DND-41 (cell line): Measurements from ENCODE around the gene INTS6.

Experiments used
- ATAC-seq: fragments of 200-7000 bp; cut with Tn5 transposase; 3 replicates; pipeline ENCODE4 v1.9.1; 2021; ENCODE audit warnings: low read depth; ENCODE audit not compliant: insufficient read depth
- DNase-seq: peaks from one replicate; pipeline ENCODE4 v3.0.0-alpha.2; 2020
- H2AFZ ChIP-seq: 2 replicates; pipeline ENCODE4 v1.6.0; 2012; ENCODE audit warnings: low read depth, low read length
- H3K27ac ChIP-seq: 2 replicates; pipeline ENCODE4 v1.5.1; 2012; ENCODE audit warnings: low read length, inconsistent platforms
- H3K27me3 ChIP-seq: fragments of 200-600 bp; sonication (generic); 2 replicates; pipeline ENCODE4 v1.6.0; 2012; ENCODE audit warnings: low read length, mild to moderate bottlenecking, inconsistent platforms; ENCODE audit not compliant: insufficient read depth, poor library complexity
- H3K36me3 ChIP-seq: 2 replicates; pipeline ENCODE4 v1.5.1; 2012; ENCODE audit warnings: low read length, inconsistent platforms; ENCODE audit not compliant: insufficient read depth
- H3K4me1 ChIP-seq: 2 replicates; pipeline ENCODE4 v1.5.1; 2012; ENCODE audit warnings: mild to moderate bottlenecking, low read length; ENCODE audit not compliant: insufficient read depth
- H3K4me2 ChIP-seq: 2 replicates; pipeline ENCODE4 v1.6.0; 2012; ENCODE audit warnings: mild to moderate bottlenecking, moderate library complexity, low read length, inconsistent platforms; ENCODE audit not compliant: insufficient read depth
- H3K4me3 ChIP-seq, 2 experiments: fragments of 200-600 bp in 1 of 2; shearing (Covaris generic) in 1 of 2; 2 replicates each; pipeline ENCODE4 v1.5.1; 2012 to 2016; ENCODE audit warnings: inconsistent platforms in 2 of 2, low read length in 2 of 2, mild to moderate bottlenecking in 2 of 2, low read depth in 1 of 2, moderate library complexity in 1 of 2
- H3K79me2 ChIP-seq: 2 replicates; pipeline ENCODE4 v1.6.0; 2012; ENCODE audit warnings: low read length, inconsistent platforms; ENCODE audit not compliant: insufficient read depth
- H3K9ac ChIP-seq: 2 replicates; pipeline ENCODE4 v1.6.0; 2012; ENCODE audit warnings: low read depth, mild to moderate bottlenecking, inconsistent platforms, low read length, moderate library complexity
- H3K9me3 ChIP-seq: 2 replicates; pipeline ENCODE4 v1.5.1; 2012; ENCODE audit warnings: low read length, moderate library complexity, mild to moderate bottlenecking, inconsistent platforms; ENCODE audit not compliant: insufficient read depth, severe bottlenecking
- H4K20me1 ChIP-seq: 2 replicates; pipeline ENCODE4 v1.6.0; 2012; ENCODE audit warnings: low read length; ENCODE audit not compliant: insufficient read depth
- CTCF ChIP-seq: IDR thresholded peaks from 2 replicates; pipeline ENCODE4 v1.5.1; 2012; ENCODE audit warnings: borderline replicate concordance, low read length, moderate library complexity, mild to moderate bottlenecking; ENCODE audit not compliant: poor library complexity, severe bottlenecking; ENCODE audit errors: extremely low read depth
- EZH2 ChIP-seq: IDR thresholded peaks from 3 replicates; pipeline ENCODE4 v1.6.1; 2012; ENCODE audit warnings: borderline replicate concordance, low read depth, mild to moderate bottlenecking, moderate library complexity, low read length, inconsistent platforms; ENCODE audit not compliant: severe bottlenecking

INTS6 gene

DNA sequence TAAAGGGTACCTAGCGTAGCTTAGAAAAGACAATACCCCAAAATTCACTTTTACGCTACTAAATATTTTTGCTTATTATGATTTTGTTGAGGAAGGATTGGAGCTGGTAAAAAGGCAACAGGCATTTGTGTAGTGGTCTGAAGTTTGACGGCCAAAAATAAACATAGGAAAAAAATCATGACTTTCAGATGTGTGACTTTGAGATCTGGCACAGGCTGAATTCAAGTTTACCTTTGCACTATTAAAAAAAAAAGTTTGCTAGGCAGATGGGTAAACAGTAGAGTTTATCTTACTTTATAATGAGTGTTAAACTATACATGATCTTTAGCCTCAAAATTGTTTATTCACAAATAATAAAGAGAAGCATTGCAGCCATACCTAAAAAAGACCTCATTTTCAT, 24.3 kb upstream of the INTS6 start:
- no peak overlapping the region for H3K4me2 ChIP-seq
- H4K20me1 ChIP-seq, result no peaks in the 10 kb centered on the region
- no peak overlapping the region for H3K9ac ChIP-seq
- H2AFZ ChIP-seq, result no peak overlapping the region
- H3K27ac ChIP-seq, result no peak overlapping the region
- H3K4me1 ChIP-seq, result peaks cover 8% of the 10 kb centered on the region
- no peak for DNase-seq
- no peaks in the 10 kb centered on the region for H3K9me3 ChIP-seq
- H3K79me2 ChIP-seq, result no peaks in the 10 kb centered on the region
- H3K27me3 ChIP-seq, result no peaks in the 10 kb centered on the region
- ATAC-seq, result no peak
- no peak overlapping the region for H3K4me3 ChIP-seq
- no peak for TF ChIP-seq EZH2
- no peak for TF ChIP-seq CTCF
- H3K36me3 ChIP-seq, result no peaks in the 10 kb centered on the region

GRCh38 chr13:51475727-51476501, 23.1 kb upstream of the INTS6 start:
- ATAC-seq, result peak; percentile 68
- H3K9ac ChIP-seq, result no peak overlapping the region
- no peak overlapping the region for H3K27ac ChIP-seq
- DNase-seq, result peak; percentile 16
- H3K4me1 ChIP-seq, result peaks cover 8% of the 10 kb centered on the region
- no peak overlapping the region for H3K4me2 ChIP-seq
- H3K79me2 ChIP-seq, result no peaks in the 10 kb centered on the region
- peak overlapping the region; percentile 39; the same call in 1 of the 2 replicates for H2AFZ ChIP-seq
- no peaks in the 10 kb centered on the region for H3K27me3 ChIP-seq
- H3K4me3 ChIP-seq, result no peak overlapping the region
- no peaks in the 10 kb centered on the region for H3K36me3 ChIP-seq
- H3K9me3 ChIP-seq, result no peaks in the 10 kb centered on the region
- no peak for TF ChIP-seq EZH2
- no peak for TF ChIP-seq CTCF
- H4K20me1 ChIP-seq, result no peaks in the 10 kb centered on the region

DNA sequence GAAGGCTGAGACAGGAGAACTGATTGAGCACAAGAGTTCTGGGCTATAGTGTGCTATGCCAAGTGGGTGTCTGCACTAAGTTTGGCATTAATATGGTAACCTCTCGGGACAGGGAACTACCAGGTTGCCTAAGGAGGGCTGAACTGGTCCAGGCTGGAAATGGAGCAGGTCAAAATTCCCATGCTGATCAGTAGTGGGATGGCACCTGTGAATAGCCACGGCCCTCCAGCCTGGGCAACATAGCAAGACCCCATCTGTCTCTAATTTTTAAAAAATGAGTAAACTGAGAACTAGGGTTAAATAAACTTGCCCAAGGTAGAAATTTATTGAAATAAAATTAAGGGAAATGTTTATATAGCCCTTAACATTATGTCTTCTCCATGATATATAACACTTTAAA, 17.0 kb upstream of the INTS6 start:
- DNase-seq (no peak), ATAC-seq (no peak)
- Histone ChIP-seq H4K20me1 (no peaks in the 10 kb centered on the region), H3K79me2 (no peaks in the 10 kb centered on the region), H3K9me3 (no peaks in the 10 kb centered on the region), H3K4me2 (no peak overlapping the region), H2AFZ (no peak overlapping the region), H3K9ac (no peak overlapping the region), H3K27ac (no peak overlapping the region), H3K4me3 (no peak overlapping the region), H3K36me3 (no peaks in the 10 kb centered on the region), H3K4me1 (no peaks in the 10 kb centered on the region), H3K27me3 (peaks cover 4% of the 10 kb centered on the region)
- TF ChIP-seq CTCF (no peak), EZH2 (no peak)

DNA sequence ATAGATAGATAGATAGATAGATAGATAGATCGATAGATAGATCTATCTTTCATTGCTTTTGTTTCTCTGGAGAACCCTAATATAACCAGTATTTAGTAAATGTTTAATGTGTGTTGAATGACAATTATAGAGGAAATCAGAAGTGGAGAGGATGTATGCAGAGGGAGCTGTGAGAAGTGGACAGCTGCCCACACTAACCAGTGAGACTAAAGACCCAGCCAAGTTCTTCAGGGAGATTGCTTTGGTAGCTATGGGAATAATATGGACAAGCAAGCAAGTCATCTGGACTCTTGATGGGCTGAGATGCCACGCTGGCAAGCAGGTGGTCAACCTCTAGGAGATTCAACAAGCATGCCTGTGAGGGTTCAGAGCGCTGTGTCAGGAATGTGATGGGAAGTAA, 14.9 kb upstream of the INTS6 start:
- H3K9ac ChIP-seq, result no peak overlapping the region
- ATAC-seq (no peak), DNase-seq (no peak)
- H3K27me3 ChIP-seq, result peaks cover 4% of the 10 kb centered on the region
- no peaks in the 10 kb centered on the region for H3K9me3 ChIP-seq
- no peaks in the 10 kb centered on the region for H3K79me2 ChIP-seq
- no peaks in the 10 kb centered on the region for H3K36me3 ChIP-seq
- H3K27ac ChIP-seq, result no peak overlapping the region
- H4K20me1 ChIP-seq, result no peaks in the 10 kb centered on the region
- no peak overlapping the region for H3K4me2 ChIP-seq
- H3K4me1 ChIP-seq, result no peaks in the 10 kb centered on the region
- H2AFZ ChIP-seq, result no peak overlapping the region
- H3K4me3 ChIP-seq, result no peak overlapping the region
- TF ChIP-seq EZH2, result no peak
- no peak for TF ChIP-seq CTCF
